Activated naive CD4-positive, alpha-beta T cell treated with anti-CD3 and anti-CD28 coated beads, Interleukin-2, amount 10 ng/mL, durations not matched to agents 7 days and 5 days (primary cell): ENCODE measurements around the gene VILL.
"Not testable (repeated sequence)": the region's sequence is repeated elsewhere in the genome, so short reads cannot be mapped to it uniquely, and the experiment has no call there.

Experiments used
- CTCF ChIA-PET: fragments of 350-600 bp; sonication (Branson Sonifier 250); formaldehyde crosslinking; loops from one replicate; lab custom pipeline; 2021; ENCODE audit warnings: antibody characterized with exemption; lab: Charles Lee
- DNase-seq: peaks from one replicate; pipeline ENCODE4 v3.0.0-alpha.2; 2020
- H3K27ac Mint-ChIP-seq: one replicate; pipeline ENCODE4 v1.8.0; 2021; ENCODE audit warnings: mild to moderate bottlenecking, moderate library complexity, mixed read lengths
- H3K27me3 Mint-ChIP-seq: one replicate; pipeline ENCODE4 v1.8.0; 2021; ENCODE audit warnings: mild to moderate bottlenecking, mixed read lengths
- H3K36me3 Mint-ChIP-seq: one replicate; pipeline ENCODE4 v1.8.0; 2021; ENCODE audit warnings: mixed read lengths
- H3K4me1 Mint-ChIP-seq: one replicate; pipeline ENCODE4 v1.8.0; 2021; ENCODE audit warnings: mixed read lengths
- H3K4me3 Mint-ChIP-seq: one replicate; pipeline ENCODE4 v1.8.0; 2021; ENCODE audit warnings: mild to moderate bottlenecking, moderate library complexity, mixed read lengths
- H3K9me3 Mint-ChIP-seq: one replicate; pipeline ENCODE4 v1.8.0; 2021; ENCODE audit warnings: mixed read lengths

VILL gene

DNA sequence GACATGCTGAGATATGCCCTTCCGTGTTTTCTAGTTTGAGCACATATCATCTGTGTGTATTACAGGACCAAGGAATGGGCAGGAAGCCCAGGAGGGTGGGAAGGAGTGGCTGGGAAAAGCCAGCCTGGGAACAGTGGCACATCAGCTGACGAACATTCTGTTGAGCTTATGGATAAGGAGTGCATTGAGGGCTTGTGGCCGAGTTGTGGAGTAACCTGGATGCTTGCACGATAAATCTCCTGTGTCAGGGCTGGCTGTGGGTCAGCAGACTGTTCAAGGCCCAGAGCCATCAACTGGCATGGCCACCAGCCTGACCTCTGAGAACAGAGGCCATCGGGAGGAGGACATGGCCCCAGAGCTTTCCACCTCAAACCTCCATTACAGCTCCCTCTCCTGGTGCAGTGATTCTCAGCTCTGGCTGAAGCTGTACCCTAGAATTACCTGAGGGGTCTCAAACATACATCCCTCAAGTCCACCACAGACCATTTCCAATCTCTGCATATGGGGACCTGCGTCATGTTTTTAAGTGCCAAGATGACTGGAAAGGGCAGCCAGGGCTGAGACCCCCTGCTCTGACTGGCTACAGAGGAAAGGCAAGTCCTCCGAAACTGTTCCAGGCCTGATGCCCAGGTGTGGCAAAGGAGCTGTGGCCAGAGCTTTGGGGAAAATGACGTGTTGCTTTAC, 4.8 kb upstream of the VILL start:
- Mint-ChIP-seq H3K36me3 (no peaks in the 10 kb centered on the region), H3K4me3 (no peak overlapping the region), H3K4me1 (peaks cover 3% of the 10 kb centered on the region), H3K9me3 (no peaks in the 10 kb centered on the region), H3K27ac (no peak overlapping the region), H3K27me3 (peaks cover 2% of the 10 kb centered on the region)
- CTCF ChIA-PET, result interaction anchor here (0.8 to 2.6 kb wide), 3 partner anchors 11 to 18 kb away, joined by 3 to 17 read pairs (median 3); no protein-coding TSS in a partner anchor
- no peak for DNase-seq

GRCh38 chr3:37986479-37987314, 3.9 kb upstream of the VILL start:
- H3K27me3 Mint-ChIP-seq, result peaks cover 11% of the 10 kb centered on the region
- no peak for DNase-seq
- no peak overlapping the region for H3K4me3 Mint-ChIP-seq
- CTCF ChIA-PET, result interaction anchor here (0.8 to 2.6 kb wide), 4 partner anchors 10 to 1043 kb away, joined by 3 to 17 read pairs (median 4); no protein-coding TSS in a partner anchor
- H3K36me3 Mint-ChIP-seq, result no peaks in the 10 kb centered on the region
- H3K9me3 Mint-ChIP-seq, result no peaks in the 10 kb centered on the region
- peaks cover 3% of the 10 kb centered on the region for H3K4me1 Mint-ChIP-seq
- no peak overlapping the region for H3K27ac Mint-ChIP-seq

DNA sequence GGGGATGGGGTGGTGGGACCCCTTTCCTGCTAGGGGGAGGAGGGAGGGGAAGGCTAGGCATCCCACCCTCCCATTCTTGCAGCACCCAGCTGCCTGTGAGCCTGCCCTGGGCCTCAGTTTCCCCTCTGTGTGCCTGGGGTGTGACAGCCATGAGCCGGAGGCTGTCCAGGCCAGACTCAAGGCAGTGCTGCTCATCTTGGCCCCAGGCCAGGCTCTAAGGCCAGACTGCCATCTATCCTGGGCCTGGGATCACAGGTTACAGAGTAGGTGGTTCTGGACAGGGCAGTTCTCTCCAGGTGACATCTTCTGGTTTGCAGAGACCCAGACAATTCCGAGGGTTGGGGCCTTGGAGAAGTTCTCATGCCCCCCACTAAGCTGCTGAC, 3.3 kb upstream of the VILL start:
- CTCF ChIA-PET, result interaction anchor here (0.9 to 2.0 kb wide), 2 partner anchors 10 to 1043 kb away, joined by 3 to 6 read pairs; no protein-coding TSS in a partner anchor
- Mint-ChIP-seq H3K4me3 (no peak overlapping the region), H3K4me1 (peaks cover 3% of the 10 kb centered on the region), H3K27ac (no peak overlapping the region), H3K9me3 (no peaks in the 10 kb centered on the region), H3K36me3 (no peaks in the 10 kb centered on the region), H3K27me3 (peaks cover 14% of the 10 kb centered on the region)
- no peak for DNase-seq

GRCh38 chr3:37987751-37988179, 2.8 kb upstream of the VILL start:
- H3K9me3 Mint-ChIP-seq, result no peaks in the 10 kb centered on the region
- H3K27me3 Mint-ChIP-seq, result peaks cover 14% of the 10 kb centered on the region
- no peak for DNase-seq
- H3K4me3 Mint-ChIP-seq, result no peak overlapping the region
- no peaks in the 10 kb centered on the region for H3K36me3 Mint-ChIP-seq
- no peak overlapping the region for H3K27ac Mint-ChIP-seq
- peaks cover 4% of the 10 kb centered on the region for H3K4me1 Mint-ChIP-seq
- CTCF ChIA-PET, result interaction anchor here (0.9 to 2.0 kb wide), 2 partner anchors 9 to 1042 kb away, joined by 3 to 6 read pairs; no protein-coding TSS in a partner anchor

GRCh38 chr3:37988376-37988775, 2.2 kb upstream of the VILL start:
- CTCF ChIA-PET, result interaction anchor here (2.0 kb wide), 1 partner anchor 9 kb away, joined by 6 read pairs; no protein-coding TSS in a partner anchor
- not testable (repeated sequence) for H3K27ac Mint-ChIP-seq, H3K9me3 Mint-ChIP-seq, DNase-seq, H3K36me3 Mint-ChIP-seq, H3K4me3 Mint-ChIP-seq, H3K4me1 Mint-ChIP-seq
- H3K27me3 Mint-ChIP-seq, result peaks cover 14% of the 10 kb centered on the region

DNA sequence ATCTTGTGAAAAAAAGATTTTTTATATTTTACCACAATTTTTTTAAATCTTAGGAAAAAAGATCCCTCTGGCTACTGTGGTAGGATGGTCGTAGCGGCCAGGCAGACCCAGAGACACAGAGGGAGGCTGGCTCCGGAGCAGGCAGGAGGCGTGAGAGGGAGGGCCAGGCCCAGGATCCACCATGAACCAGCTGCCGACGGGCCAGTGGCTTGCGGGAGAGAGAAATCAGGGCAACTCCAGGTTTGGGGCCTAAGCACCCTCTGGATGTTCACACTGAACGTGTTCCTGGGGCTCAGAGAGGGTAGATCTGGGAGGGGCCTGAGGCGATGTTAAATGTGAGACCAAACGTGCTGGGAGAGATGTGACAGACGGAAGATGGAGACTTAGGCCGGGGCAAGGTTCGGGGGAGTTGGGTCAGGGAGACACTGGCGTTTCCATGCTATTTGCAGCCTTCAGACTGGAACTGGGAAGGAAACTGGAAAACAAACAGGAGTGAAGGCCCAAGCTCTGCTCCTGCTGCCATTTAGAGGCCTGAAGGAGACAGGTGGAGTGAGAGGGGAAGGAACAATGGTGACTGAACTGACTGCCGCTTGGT, 1.6 kb upstream of the VILL start:
- Mint-ChIP-seq H3K36me3 (no peaks in the 10 kb centered on the region), H3K27me3 (peaks cover 14% of the 10 kb centered on the region), H3K4me3 (no peak overlapping the region), H3K4me1 (peaks cover 15% of the 10 kb centered on the region), H3K9me3 (no peaks in the 10 kb centered on the region), H3K27ac (no peak overlapping the region)
- CTCF ChIA-PET, result interaction anchor here (2.0 kb wide), 1 partner anchor 8 kb away, joined by 6 read pairs; no protein-coding TSS in a partner anchor
- DNase-seq, result no peak

- Mint-ChIP-seq H3K9me3 (no peaks in the 10 kb centered on the region), H3K4me1 (peaks cover 24% of the 10 kb centered on the region), H3K27ac (no peak overlapping the region), H3K4me3 (no peak overlapping the region), H3K27me3 (peaks cover 14% of the 10 kb centered on the region), H3K36me3 (no peaks in the 10 kb centered on the region)
- DNase-seq, result no peak
- CTCF ChIA-PET, result no interaction called here
Measured at GRCh38 chr3:37989821-37990480, 635 bp upstream of the VILL start.

- Mint-ChIP-seq H3K9me3 (no peaks in the 10 kb centered on the region), H3K4me3 (no peak overlapping the region), H3K27ac (no peak overlapping the region), H3K4me1 (peaks cover 36% of the 10 kb centered on the region), H3K27me3 (peaks cover 14% of the 10 kb centered on the region), H3K36me3 (peaks cover 10% of the 10 kb centered on the region)
- DNase-seq, result no peak
- CTCF ChIA-PET, result no interaction called here
Measured at GRCh38 chr3:37991109-37991508, 523 bp downstream of the VILL start.

DNA sequence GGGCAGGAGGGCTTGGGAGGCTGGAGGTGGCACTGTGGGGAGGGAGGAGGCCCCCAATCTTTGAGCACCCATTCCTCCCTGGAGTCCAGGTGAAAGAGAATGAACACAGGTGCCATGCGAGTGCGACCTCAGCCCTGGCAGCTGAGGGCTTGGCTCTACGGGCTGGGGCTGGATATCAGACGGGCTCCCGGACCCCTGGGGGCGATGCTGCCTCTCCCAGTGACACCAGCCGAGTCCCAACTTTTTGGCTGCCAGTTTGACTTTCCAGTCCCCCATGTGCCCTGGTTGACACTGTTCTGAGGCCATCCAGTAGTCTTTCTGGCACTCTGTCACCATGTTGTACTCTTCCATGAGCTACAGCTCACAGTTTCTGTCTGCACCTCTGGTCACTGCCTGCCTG, 1.2 kb downstream of the VILL start:
- Mint-ChIP-seq H3K9me3 (no peaks in the 10 kb centered on the region), H3K27ac (no peak overlapping the region), H3K27me3 (peaks cover 14% of the 10 kb centered on the region), H3K4me1 (peaks cover 43% of the 10 kb centered on the region), H3K36me3 (peaks cover 17% of the 10 kb centered on the region), H3K4me3 (no peak overlapping the region)
- peak; percentile 16 for DNase-seq
- CTCF ChIA-PET, result interaction anchor here (1.4 to 1.9 kb wide), 2 partner anchors 23 to 136 kb away, joined by 6 to 7 read pairs; no protein-coding TSS in a partner anchor

DNA sequence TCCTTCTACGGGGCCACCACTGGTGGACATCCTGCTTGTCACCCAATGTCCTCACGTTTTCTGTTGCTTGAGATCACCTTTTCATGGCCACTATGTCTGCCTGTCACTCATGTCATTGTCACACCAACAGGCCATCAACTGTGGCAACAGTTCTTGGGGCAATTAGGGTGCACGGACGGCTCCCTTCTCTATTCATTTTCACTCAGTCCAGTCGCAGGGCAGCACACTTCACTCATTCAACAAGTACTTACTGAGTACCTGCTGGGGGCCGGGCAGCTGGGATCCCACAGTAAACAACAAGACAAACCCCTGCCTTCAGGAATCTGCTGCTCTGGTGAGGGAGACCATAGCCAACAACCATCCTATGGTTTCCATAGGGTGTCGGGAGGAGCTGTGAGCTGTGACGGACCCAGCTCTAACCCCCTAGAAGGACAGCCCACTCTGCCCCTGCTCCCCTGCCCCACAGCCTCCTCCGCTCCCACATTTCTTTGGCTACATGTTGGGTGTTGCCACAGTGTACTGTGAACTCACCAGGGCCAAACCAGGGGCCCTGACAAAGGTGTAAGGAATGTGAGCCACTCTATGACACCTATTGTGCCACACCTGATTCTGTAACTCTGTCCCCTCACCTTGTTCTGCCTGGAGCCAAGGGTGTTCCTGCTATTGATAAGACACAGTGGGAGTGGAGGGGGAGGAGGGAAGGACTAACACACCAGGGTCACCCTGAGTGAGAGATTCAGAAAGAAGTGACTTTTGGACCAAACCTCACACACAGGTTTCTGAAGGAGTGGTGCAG, 1.9 kb downstream of the VILL start:
- CTCF ChIA-PET, result interaction anchor here (1.4 to 2.1 kb wide), 4 partner anchors 11 to 137 kb away, joined by 4 to 12 read pairs (median 6); no protein-coding TSS in a partner anchor
- no peak for DNase-seq
- H3K27ac Mint-ChIP-seq, result no peak overlapping the region
- H3K4me3 Mint-ChIP-seq, result peak overlapping the region; percentile 92
- peaks cover 14% of the 10 kb centered on the region for H3K27me3 Mint-ChIP-seq
- peaks cover 21% of the 10 kb centered on the region for H3K36me3 Mint-ChIP-seq
- H3K9me3 Mint-ChIP-seq, result no peaks in the 10 kb centered on the region
- peaks cover 47% of the 10 kb centered on the region for H3K4me1 Mint-ChIP-seq

GRCh38 chr3:37993067-37993455, 2.5 kb downstream of the VILL start:
- H3K9me3 Mint-ChIP-seq, result no peaks in the 10 kb centered on the region
- peaks cover 14% of the 10 kb centered on the region for H3K27me3 Mint-ChIP-seq
- H3K27ac Mint-ChIP-seq, result no peak overlapping the region
- H3K4me3 Mint-ChIP-seq, result peak overlapping the region; percentile 92
- H3K36me3 Mint-ChIP-seq, result peaks cover 21% of the 10 kb centered on the region
- H3K4me1 Mint-ChIP-seq, result peaks cover 49% of the 10 kb centered on the region
- CTCF ChIA-PET, result interaction anchor here (1.4 to 2.1 kb wide), 4 partner anchors 11 to 137 kb away, joined by 4 to 12 read pairs (median 6); no protein-coding TSS in a partner anchor
- no peak for DNase-seq

GRCh38 chr3:37993460-37993819, 2.9 kb downstream of the VILL start:
- Mint-ChIP-seq H3K9me3 (no peaks in the 10 kb centered on the region), H3K36me3 (peaks cover 21% of the 10 kb centered on the region), H3K4me3 (peak overlapping the region; percentile 92), H3K27ac (peak overlapping the region; percentile 94), H3K27me3 (peaks cover 14% of the 10 kb centered on the region), H3K4me1 (peaks cover 52% of the 10 kb centered on the region)
- DNase-seq, result no peak
- CTCF ChIA-PET, result interaction anchor here (1.4 to 2.1 kb wide), 4 partner anchors 10 to 138 kb away, joined by 4 to 12 read pairs (median 6); no protein-coding TSS in a partner anchor
